Activated CD8-positive, alpha-beta memory T cell treated with anti-CD3 and anti-CD28 coated beads for 4 hours (primary cell): ENCODE measurements around the gene ADGRL2.

Experiments used
- DNase-seq, 2 donors: peaks; one replicate each; pipeline ENCODE4 v3.0.0-alpha.2; 2020; ENCODE audit warnings: low read depth in 2 of 2

The ADGRL2 gene

DNA sequence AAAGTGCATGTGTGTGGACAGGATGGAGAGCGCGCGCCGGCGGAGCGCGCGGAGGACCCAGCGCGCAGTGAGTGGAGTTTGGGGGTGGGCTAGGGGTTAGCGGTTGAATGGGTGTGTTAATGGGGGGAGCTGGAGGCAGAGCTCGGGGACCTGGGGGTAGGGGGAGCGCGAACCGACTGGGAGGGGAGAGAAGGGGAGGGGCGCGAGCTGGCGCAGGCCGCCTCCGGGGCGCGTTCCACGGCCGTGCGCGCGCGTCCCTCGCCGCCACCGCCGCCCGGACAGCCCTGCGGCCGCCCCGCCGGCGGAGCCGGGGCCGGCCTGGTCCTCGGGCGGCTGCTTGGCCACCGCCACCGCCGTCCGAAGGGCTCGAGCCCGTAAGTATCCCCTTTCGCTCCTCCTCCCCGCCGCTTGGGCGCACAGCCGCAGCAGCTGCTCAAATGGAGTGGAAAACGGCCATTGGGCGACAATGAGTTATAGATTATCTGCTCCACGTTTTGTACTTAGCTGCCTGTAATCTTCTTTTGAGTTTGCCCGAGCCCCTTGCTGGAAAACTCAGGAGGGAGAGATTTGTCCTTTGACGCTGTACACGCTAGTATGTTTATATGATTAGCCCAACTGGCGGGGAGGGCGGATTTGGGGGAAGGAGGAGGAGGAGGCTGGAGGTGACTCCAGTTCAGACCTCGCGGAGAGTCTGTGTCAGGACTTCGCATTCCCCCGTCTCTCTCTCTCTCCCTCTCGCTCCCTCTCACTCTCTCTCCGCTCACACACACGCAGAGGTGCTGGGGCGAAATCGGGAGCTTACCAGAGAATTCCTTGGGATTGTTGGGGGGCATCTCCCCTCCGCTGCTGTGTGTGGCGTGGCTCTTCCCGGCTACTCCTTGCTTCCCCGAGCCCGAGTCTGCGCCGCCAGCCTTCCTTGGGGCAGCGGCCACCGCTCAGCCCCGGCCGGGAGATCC, at the start of gene ADGRL2:
Gene ADGRL2, plus strand, starts transcription at position 240 of the 956 bp plus-strand sequence. CDS start 36,051 bp downstream, outside the sequence.
- no peak for DNase-seq

DNA sequence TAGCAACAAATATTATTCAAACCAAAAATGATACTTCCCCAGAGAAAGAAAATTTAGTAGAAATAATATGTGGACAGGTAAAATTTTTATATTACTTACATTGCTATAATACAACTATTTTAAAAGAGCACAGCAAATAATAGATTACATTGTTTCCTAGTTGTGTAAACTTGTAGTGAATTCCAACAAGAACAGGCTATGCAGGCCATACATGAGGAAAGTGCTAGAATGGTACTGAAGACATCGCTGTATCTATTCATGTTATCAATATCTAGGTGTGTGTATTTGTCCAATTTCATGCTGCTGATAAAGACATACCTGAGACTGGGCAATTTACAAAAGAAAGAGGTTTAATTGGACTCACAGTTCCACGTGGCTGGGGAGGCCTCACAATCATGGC, 47.9 kb upstream of the ADGRL2 start:
- DNase-seq, result no peak

DNA sequence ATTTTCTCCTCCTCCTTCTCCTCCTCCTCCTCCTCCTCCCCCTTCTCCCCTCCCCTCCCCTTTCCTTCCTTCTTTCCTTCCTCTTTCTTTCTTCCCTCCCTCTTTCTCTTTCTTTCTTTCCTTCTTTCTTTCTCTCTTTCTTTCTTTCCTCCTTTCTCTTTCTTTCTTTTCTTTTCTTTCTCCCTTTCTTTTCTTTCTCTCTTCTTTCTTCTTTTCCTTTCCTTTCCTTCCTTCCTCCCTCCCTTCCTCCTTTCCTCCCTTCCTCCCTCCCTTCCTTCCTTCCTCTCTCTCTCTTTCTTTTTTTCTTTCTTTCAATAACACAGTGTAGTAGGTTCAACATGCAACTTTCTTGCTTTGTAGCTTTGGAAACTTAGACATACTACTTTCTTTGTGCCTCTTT, 46.3 kb upstream of the ADGRL2 start:
- DNase-seq, result no peak

DNA sequence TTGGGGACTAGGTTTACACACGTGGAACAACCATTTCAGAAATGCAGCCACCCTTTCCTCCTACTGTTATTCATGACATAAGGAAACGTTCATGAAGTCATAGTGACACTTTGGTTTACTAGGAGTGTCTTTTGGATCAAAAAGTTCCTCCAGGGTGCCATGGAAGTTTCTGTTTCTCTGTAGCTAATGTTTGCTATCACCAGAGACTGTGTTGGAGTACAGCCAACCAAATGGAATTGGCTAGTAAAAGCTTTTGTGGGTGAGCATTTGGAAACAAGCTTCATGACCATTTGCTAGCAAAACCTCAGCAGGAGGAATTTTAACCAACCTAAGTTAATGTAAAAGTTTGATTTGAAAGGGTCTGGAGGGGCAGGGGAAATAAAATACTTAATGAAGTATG, 43.9 kb upstream of the ADGRL2 start:
- DNase-seq, result no peak

DNA sequence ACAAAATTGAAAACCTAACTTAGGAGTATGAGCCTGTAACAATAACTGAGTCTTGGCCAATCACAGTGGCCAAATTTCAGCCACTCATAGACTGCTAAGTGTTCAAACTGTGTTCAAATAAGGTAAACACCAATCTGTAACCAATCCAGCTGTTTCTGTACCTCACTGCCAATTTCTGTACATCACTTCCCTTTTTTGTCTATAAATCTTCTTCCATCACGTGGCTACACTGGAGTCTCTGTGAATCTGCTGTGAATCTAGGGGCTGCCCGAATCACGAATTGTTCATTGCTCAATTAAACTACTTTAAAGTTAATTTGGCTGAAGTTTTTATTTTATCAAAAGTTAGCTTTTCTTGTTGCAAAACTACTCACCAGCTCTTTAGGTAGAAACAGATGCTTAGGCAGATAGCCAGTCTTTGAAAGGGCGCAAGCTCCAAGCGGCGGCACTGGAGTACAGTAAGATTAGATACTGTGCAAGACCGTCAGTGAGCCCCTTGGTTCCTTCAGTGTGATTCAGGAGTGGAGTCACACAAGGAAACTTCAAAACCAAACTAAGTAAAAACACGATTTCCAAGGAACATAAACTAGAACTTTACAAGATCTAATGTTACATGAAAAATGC, 43.2 kb upstream of the ADGRL2 start:
- no peak for DNase-seq

DNA sequence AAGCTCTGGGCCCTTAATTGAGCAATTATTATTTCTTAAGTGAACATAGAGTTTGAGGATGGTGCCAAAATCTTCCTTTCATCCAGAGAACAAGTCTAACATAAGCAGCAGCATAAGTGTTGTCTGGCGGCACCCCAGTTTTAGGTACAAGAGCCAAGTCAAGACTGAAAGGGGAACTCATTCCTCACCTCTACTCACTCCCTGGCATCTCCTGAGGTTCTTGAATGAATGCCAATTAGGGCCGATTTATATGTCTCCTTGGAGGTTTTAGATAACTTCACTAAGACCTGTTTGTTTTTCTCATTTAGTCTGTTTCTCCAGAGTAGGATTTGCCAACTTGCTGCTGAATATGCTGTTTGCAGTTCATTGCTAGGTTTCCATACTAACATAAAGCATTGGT, 42.6 kb upstream of the ADGRL2 start:
- DNase-seq, result no peak

DNA sequence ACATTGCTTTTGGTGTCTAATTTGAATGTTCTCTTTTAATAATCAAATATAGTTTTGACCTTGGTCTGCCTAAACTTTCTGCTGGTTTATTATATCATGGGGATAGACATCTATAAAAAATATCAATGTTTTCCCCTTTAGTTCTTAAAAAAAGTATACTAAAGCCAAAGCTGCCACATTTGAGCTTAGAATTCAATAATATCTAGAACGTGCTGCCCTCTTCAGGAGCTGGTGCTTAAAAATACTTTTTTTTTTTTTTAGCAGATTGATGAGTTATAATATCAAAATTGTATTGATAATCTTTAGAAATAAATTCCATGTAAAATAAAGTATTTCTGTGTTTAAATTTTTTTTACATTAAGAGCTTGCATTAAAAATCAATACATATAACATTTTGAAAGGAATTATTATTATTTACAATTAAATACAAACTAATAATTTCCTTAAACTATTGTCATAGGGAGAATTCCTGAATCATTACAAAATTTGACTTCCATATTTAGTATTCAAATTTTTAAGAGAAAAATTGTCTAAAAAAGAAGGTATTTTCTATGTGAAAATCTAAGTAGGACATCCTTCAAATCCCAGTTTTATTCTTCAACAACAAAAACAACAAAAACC, 40.1 kb upstream of the ADGRL2 start:
- no peak for DNase-seq

DNA sequence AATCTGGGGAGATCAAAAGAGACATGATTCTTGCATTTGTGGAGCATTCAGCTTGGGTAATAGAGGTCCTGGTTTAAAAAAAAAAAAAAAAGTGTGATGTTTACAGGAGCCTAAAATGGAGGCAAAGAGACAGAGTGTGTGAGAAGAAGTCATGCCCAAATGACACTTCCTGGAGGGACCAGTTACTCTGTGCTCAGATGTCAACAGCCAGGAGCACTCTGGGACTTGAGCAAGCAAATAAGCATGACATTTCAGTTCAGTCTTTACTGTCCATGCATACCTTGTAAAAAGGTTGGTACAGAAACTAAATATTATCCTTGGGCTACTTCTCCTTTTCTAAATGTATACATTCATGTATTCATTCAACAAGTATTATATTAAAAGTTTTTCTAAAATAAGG, 25.2 kb upstream of the ADGRL2 start:
- no peak for DNase-seq

DNA sequence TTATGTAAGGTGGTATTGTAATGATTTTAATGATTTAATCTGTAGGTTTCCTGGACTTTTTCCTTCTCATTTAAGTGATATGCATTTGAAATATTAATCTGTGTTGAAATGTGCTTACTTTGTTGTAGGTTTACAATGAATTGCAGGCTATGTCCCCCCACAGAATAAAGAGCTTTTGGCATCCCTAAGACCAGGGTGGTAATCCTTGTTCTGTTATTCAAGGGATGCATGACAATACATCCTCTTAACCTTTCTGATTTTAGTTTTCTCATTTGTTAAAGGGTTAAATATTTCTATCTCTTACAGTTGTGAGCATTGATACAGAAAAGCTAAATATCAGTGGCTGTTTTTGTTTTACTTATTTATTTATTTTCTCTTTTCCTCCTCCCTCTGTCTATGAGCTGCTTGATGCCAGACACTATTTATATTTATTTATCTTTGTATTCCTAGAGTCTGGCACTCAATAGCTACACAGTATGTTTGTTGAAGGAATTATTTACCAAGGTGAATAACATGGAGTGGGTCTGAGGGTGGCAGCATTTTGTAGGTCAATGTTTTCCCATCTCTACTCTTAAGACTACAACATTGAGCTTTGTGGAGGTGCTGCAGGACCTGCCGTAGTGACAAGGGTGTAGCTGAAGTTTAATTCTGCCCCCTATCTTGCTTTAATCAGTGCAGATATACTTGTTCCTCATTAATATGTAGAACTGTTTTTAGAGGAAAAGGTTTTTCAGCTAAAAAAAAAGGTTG, 19.9 kb upstream of the ADGRL2 start:
- DNase-seq, result no peak

DNA sequence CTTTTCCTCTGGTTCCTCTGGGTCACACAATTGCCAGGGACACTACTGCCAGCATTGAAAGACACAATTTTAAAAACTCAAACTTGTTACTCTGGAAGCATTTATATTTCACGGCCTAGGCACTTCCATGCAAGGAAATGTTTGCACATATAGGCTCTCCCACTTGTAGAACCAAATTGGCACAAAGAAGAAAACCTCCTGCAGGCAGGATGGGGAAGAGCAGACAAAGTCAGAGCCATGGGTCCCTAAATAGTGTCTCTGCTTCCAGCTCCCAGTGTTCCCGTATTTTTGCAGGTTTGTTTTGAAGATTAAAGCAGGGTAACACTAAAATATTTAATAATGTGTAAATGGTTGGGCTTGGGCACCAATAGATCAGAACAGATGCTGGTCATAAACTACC, 19.0 kb upstream of the ADGRL2 start:
- no peak for DNase-seq

DNA sequence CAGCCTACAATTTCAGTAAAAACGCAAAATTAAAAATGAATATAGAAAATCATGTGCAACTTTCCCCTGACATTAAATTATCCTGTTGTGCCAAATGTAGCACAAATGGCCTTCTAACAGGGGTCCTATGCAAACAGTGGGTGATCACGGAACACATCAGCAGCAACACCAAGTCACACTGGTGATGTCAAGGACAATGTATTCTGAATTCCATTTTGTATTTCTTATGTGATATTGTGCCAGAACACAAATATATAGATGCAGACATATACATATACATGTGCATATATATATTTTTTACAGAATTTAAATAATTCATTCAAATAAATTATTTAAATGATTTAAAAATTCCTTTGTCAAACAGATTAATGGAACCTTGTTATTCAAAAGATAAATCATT, 8.6 kb upstream of the ADGRL2 start:
- DNase-seq, result no peak

DNA sequence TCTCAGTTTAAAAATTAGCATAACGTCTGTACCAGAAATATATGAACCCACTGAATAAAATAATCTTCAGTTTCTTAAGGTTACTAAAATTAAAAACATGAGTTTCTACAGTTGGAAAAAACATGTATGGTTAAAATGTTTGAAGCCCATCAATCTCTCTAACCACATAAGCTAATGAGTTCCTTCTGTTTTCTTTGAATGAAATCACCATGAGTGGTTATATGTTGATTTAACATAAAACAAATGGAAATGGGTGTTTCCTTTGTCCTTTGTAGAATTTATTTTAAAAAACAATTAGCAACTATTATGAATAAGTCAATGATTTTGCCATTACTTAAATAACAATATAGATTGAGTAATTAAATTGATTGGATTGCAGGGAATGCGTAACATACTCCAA, 3.0 kb upstream of the ADGRL2 start:
- DNase-seq, result no peak

DNA sequence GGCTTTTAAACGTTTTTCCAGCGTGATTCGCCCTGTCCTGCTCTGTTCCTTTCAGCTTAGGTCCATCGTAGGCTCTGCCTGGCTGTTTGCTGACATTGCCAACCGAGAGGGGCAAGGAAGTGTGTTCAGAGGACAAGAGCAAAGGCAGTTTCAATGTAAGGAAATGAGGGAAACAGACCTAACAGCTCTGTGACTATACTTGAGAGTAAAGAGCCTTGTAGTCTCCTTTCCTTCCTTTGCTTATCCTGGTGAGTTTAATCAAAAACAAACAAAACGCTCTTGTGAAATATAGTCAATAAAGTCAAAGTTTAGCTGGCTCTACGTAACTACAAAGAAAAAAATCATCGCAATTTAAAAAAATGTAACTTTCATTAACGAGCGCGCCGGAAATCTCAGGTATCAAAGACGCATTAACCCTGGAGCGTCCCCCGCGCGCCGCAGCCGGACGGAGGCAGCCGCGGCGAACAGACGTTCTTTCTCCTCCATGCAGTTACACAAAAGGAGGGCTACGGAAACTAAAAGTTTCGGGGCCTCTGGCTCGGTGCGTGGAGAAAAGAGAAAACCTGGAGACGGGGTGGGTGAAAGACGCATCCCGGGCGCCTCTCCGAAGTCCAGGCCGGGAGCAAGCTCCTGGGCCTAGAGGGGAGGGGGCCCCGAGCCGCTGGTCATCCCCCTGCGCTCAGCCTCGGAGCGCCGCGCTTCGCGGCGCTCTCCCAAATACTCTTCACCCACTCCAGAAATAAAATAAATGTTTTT, 617 bp upstream of the ADGRL2 start:
- no peak for DNase-seq

DNA sequence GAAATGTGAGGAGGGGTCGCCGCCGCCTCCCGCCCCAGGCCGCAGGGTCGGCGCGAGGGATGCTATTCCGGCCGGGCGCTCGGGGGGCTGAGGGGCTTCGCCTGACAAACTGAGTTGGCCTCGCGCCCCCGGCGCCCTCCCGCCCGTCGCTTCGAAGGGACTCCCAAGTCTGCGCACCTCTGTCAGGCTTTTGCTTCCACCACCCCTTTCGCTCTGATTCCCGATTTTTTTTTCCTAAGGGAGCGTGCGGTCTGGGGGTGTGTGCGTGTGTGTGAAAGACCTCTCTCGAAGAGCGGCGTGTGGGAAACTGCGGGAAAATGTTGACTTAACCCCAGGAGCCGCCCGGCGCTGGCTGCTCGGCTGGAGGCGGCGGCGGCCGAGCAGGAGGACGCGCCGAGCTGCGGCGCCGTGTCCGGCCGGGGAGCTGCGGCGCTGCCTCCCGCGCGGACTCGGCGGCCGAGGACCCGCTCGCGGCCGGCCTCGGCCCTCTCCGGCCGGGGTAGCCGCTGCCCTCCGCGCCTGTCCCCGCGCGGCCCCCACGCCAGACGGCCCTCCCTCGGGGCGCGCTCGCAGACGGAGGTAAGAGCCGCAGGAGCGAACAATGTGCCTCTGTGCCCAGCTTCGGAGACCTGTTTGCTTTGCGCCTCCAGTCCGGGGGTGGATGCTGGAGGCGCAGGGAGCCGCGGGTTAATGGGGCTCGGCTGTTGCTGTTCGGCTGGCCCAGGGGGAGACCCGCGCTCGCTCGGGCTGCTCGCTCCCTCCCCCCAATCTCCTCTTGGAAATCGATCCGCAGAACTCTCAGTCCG, 1.1 kb downstream of the ADGRL2 start:
- DNase-seq, result no peak

DNA sequence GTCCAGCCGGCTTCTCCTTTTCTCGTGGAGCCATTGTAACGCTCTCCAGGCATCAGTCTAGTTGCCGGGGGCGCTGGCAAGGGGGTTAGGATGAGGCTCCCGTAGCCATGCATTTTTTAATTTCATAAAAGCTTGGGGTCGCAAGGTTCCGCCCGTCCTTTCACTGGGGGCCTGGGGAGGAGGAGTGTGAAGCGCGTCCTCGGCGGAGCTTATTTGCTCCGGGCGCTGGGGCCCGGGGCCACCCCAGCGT, 1.6 kb downstream of the ADGRL2 start:
- DNase-seq, result no peak

DNA sequence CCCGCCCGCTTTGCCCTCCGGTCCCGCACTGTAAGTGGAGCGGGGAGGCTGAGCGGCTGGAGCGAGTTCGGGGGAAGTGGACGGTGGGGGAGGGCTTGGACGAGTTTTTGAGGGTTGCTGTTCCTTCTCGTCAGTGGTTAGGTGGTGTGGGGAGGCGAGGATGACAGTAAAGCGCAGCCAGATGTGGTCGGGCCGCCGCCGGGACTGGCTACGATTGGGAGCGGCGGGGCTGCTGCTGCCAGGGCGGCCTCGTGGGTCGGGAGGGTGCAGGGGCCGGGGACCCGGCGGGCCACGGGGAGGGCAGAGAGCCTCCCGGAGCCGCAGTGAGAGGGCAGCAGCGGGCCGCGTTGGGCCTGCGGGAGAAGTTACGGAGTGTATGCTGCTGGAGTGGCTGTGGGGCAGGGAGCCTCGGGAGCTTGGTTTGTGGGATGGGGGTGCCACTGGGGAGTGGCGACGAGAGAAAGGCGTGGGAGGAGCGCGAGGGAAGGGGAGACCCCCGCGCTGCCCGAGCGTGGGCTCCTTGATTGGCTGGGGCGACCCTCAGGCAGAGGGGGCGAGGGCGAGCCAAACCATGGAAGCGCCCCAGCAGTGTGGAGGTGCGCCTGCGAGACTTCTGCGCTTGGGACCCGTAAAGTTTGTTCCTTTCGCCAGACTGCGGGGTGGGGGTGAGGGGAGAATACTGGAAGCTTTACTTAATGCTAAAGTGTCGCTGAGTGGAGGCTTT, 2.1 kb downstream of the ADGRL2 start:
- no peak for DNase-seq

DNA sequence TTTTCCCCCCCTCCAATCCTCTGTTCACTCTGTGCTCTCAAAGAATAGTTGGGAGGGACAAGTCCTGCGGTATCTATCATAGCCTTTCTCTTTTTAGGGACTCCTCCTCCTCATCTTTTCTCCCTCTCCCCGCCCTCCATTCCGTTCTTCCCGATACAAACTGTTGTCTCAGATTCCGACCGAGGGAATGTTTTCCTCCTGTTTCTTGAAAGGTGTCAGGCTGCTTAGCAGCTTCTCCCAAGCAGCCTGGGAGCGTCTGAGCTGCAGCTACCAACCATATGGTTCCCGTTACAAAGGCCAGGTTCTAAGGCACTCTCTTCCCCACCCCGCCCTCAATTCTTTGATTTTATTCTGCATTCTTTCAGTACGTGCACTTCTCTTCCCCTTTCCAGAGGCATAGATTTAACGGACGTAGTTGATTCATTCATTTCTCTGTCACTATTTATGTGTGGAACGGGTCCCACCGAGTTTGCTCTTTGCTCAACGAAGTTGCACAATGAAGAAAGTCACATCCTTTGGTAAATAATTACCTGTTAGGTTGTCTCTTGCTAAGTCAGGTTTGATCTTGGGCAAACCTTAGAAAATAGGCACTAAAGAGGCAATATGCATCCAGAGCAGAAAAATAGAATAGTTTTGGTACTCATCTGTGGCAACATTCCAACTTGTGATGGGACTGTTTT, 2.8 kb downstream of the ADGRL2 start:
- DNase-seq, result no peak

DNA sequence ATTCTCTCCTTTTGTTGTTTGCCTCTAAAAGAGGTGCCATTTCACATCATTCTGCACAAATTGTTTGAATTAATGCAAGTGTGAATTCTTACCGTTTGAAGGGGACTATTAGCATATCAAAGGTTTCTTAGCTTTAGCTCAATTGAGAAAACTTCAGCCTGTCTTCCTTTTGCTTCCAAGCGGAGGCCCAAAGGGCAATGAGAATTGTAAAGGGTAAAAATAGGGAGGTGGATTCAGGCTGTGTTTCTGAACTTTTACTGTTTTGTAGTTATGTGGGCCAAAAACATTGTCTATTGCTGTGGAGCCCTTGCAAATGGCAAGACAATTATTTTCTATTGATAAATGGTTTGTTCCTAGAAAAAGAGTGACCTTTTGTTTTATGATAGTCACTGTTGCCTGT, 3.6 kb downstream of the ADGRL2 start:
- no peak for DNase-seq
